Naive B cell (primary cell): ENCODE data around the gene GPR3. TPM values are rescaled to one million over a fixed set of nuclear protein-coding genes. Genes with fewer than 3 reads are reported as not detected.
"Not testable (repeated sequence)": the region's sequence is repeated elsewhere in the genome, so short reads cannot be mapped to it uniquely, and the experiment has no call there.

Source experiments
- ATAC-seq, 2 donors: fragments of 150-1000 bp; cut with Tn5 transposase; 2 replicates each; pipeline ENCODE4 v1.10.0; 2021; ENCODE audit warnings: low read depth in 2 of 2, mild to moderate bottlenecking in 2 of 2, moderate library complexity in 2 of 2
- DNase-seq: peaks from one replicate; pipeline ENCODE4 v3.0.0; 2022
- H3K27ac Mint-ChIP-seq, 6 donors: one replicate each; pipeline ENCODE4 v1.8.0; 2020 to 2022; ENCODE audit warnings: mild to moderate bottlenecking in 6 of 6, mixed read lengths in 6 of 6, moderate library complexity in 5 of 6, inconsistent platforms in 2 of 6
- H3K27me3 Mint-ChIP-seq, 3 donors: one replicate each; pipeline ENCODE4 v1.8.0; 2021 to 2022; ENCODE audit warnings: mixed read lengths in 3 of 3, mild to moderate bottlenecking in 1 of 3
- H3K36me3 Mint-ChIP-seq, 2 donors: one replicate each; pipeline ENCODE4 v1.8.0; 2020 to 2022; ENCODE audit warnings: mixed read lengths in 2 of 2, inconsistent platforms in 1 of 2, mild to moderate bottlenecking in 1 of 2
- H3K4me1 Mint-ChIP-seq, 3 donors: one replicate each; pipeline ENCODE4 v1.8.0; 2020 to 2022; ENCODE audit warnings: mixed read lengths in 3 of 3, inconsistent platforms in 1 of 3, mild to moderate bottlenecking in 1 of 3, moderate library complexity in 1 of 3
- H3K4me3 Mint-ChIP-seq, 8 donors: one replicate each; pipeline ENCODE4 v1.8.0; 2020 to 2022; ENCODE audit warnings: mild to moderate bottlenecking in 8 of 8, mixed read lengths in 8 of 8, moderate library complexity in 8 of 8, inconsistent platforms in 2 of 8
- H3K9me3 Mint-ChIP-seq, 7 donors: one replicate each; pipeline ENCODE4 v1.8.0; 2020 to 2022; ENCODE audit warnings: mixed read lengths in 7 of 7, mild to moderate bottlenecking in 5 of 7, inconsistent platforms in 2 of 7, moderate library complexity in 1 of 7
- polyA plus RNA-seq, 6 donors: library from polyadenylated mRNA; unstranded; fragments of 300-500 nt; fragmentation: Illumina TruSeq; gene quantifications; one replicate each; pipeline ENCODE4 v1.2.3, GENCODE V29; 2021; ENCODE audit warnings: low read depth in 6 of 6

Gene GPR3
- polyA plus RNA-seq, 6 donors from 2014 or later, result 0.12 to 0.64 (median 0.35) TPM; not detected in 2

GRCh38 chr1:27416387-27417111, 24.1 kb downstream of the GPR3 start:
- Mint-ChIP-seq H3K9me3 (no peaks in the 10 kb centered on the region), H3K4me1 (peaks cover 22 to 39% (median 35%) of the 10 kb centered on the region in 3 donors), H3K36me3 (peaks cover 12 to 16% of the 10 kb centered on the region in 2 donors), H3K27me3 (no peaks in the 10 kb centered on the region), H3K27ac (peak overlapping the region; percentile 59 to 89 (median 74)), H3K4me3 (no peak overlapping the region)
- ATAC-seq (peak; percentile 79 to 89), DNase-seq (peak; percentile 56)

- Mint-ChIP-seq H3K4me1 (peaks cover 30 to 48% (median 39%) of the 10 kb centered on the region in 3 donors), H3K9me3 (no peaks in the 10 kb centered on the region), H3K27me3 (no peaks in the 10 kb centered on the region), H3K4me3 (no peak overlapping the region), H3K36me3 (peaks cover 12 to 16% of the 10 kb centered on the region in 2 donors), H3K27ac (peak overlapping the region in 3 of 6 donors; percentile 65 to 85 (median 68))
- no peak for ATAC-seq
- DNase-seq, result no peak
Measured at GRCh38 chr1:27417713-27418112, 25.3 kb downstream of the GPR3 start.

GRCh38 chr1:27418326-27419185, 26.1 kb downstream of the GPR3 start:
- H3K4me1 Mint-ChIP-seq, result peaks cover 31 to 52% (median 39%) of the 10 kb centered on the region in 3 donors

GRCh38 chr1:27423709-27424108, 31.3 kb downstream of the GPR3 start:
- Mint-ChIP-seq H3K36me3 (peaks cover 4 to 7% of the 10 kb centered on the region in 2 donors), H3K9me3 (no peaks in the 10 kb centered on the region), H3K27ac (peak overlapping the region in 2 of 6 donors; percentile 4 to 44), H3K4me1 (peaks cover 39 to 67% (median 57%) of the 10 kb centered on the region in 3 donors), H3K27me3 (no peaks in the 10 kb centered on the region), H3K4me3 (no peak overlapping the region)
- DNase-seq, result no peak
- no peak for ATAC-seq

More at GRCh38 chr1:27418326-27419185, 26.1 kb downstream of the GPR3 start:
- H3K9me3 Mint-ChIP-seq, result no peaks in the 10 kb centered on the region
- H3K27me3 Mint-ChIP-seq, result no peaks in the 10 kb centered on the region
- H3K27ac Mint-ChIP-seq, result peak overlapping the region; percentile 36 to 90 (median 72)
- no peak for DNase-seq
- peak in 1 of 2 donors; percentile 52 for ATAC-seq
- H3K36me3 Mint-ChIP-seq, result peaks cover 12 to 16% of the 10 kb centered on the region in 2 donors
- H3K4me3 Mint-ChIP-seq, result peak overlapping the region in 1 of 8 donors; percentile 23

- Mint-ChIP-seq H3K9me3 (no peaks in the 10 kb centered on the region), H3K27ac (peak overlapping the region; percentile 17 to 98 (median 89)), H3K36me3 (peaks cover 4 to 7% of the 10 kb centered on the region in 2 donors), H3K4me3 (peak overlapping the region; percentile 52 to 86 (median 70)), H3K27me3 (no peaks in the 10 kb centered on the region), H3K4me1 (peaks cover 54 to 82% (median 70%) of the 10 kb centered on the region in 3 donors)
- peak; percentile 38 for DNase-seq
- ATAC-seq, result peak; percentile 86 to 90
Measured at GRCh38 chr1:27427329-27427728, 34.9 kb downstream of the GPR3 start.

- Mint-ChIP-seq H3K4me3 (peak overlapping the region; percentile 57 to 86 (median 76)), H3K9me3 (no peaks in the 10 kb centered on the region), H3K27me3 (no peaks in the 10 kb centered on the region), H3K36me3 (peaks cover 4 to 7% of the 10 kb centered on the region in 2 donors), H3K27ac (peak overlapping the region; percentile 86 to 98 (median 94)), H3K4me1 (peaks cover 54 to 81% (median 65%) of the 10 kb centered on the region in 3 donors)
- no peak for ATAC-seq
- no peak for DNase-seq
Measured at GRCh38 chr1:27427816-27428315, 35.4 kb downstream of the GPR3 start.

- Mint-ChIP-seq H3K27ac (peak overlapping the region; percentile 86 to 98 (median 94)), H3K9me3 (no peaks in the 10 kb centered on the region), H3K4me3 (peak overlapping the region; percentile 57 to 86 (median 76)), H3K27me3 (no peaks in the 10 kb centered on the region), H3K4me1 (peaks cover 59 to 87% (median 68%) of the 10 kb centered on the region in 3 donors), H3K36me3 (peaks cover 4 to 7% of the 10 kb centered on the region in 2 donors)
- DNase-seq (no peak), ATAC-seq (peak in 1 of 2 donors; percentile 20)
Measured at GRCh38 chr1:27428316-27429028, 36.0 kb downstream of the GPR3 start.

GRCh38 chr1:27429029-27429425, 36.6 kb downstream of the GPR3 start:
- DNase-seq, result no peak
- peaks cover 65 to 88% (median 69%) of the 10 kb centered on the region in 3 donors for H3K4me1 Mint-ChIP-seq
- H3K27me3 Mint-ChIP-seq, result no peaks in the 10 kb centered on the region
- H3K9me3 Mint-ChIP-seq, result no peaks in the 10 kb centered on the region
- peaks cover 4 to 7% of the 10 kb centered on the region in 2 donors for H3K36me3 Mint-ChIP-seq
- H3K4me3 Mint-ChIP-seq, result peak overlapping the region; percentile 47 to 86 (median 76)
- ATAC-seq, result no peak
- peak overlapping the region; percentile 58 to 98 (median 94) for H3K27ac Mint-ChIP-seq

GRCh38 chr1:27430903-27431600, 38.6 kb downstream of the GPR3 start:
- Mint-ChIP-seq H3K36me3 (peaks cover 2 to 7% of the 10 kb centered on the region in 2 donors), H3K27me3 (no peaks in the 10 kb centered on the region), H3K4me3 (peak overlapping the region; percentile 18 to 86 (median 65)), H3K27ac (peak overlapping the region; percentile 1 to 92 (median 80)), H3K4me1 (peaks cover 65 to 95% (median 71%) of the 10 kb centered on the region in 3 donors), H3K9me3 (no peaks in the 10 kb centered on the region)
- DNase-seq (no peak), ATAC-seq (peak; percentile 13 to 18)

GRCh38 chr1:27431601-27431940, 39.1 kb downstream of the GPR3 start:
- Mint-ChIP-seq H3K27ac (peak overlapping the region in 5 of 6 donors; percentile 1 to 90 (median 74)), H3K9me3 (no peaks in the 10 kb centered on the region), H3K4me3 (peak overlapping the region in 5 of 8 donors; percentile 40 to 86 (median 67)), H3K36me3 (peaks cover 0 to 7% of the 10 kb centered on the region in 2 donors), H3K4me1 (peaks cover 65 to 95% (median 73%) of the 10 kb centered on the region in 3 donors), H3K27me3 (no peaks in the 10 kb centered on the region)
- no peak for ATAC-seq
- no peak for DNase-seq

GRCh38 chr1:27432725-27433124, 40.3 kb downstream of the GPR3 start:
- H3K27ac Mint-ChIP-seq, result peak overlapping the region in 3 of 6 donors; percentile 12 to 95 (median 89)
- DNase-seq, H3K9me3 Mint-ChIP-seq, H3K36me3 Mint-ChIP-seq, H3K27me3 Mint-ChIP-seq, ATAC-seq: not testable (repeated sequence)
- peak overlapping the region in 4 of 8 donors; percentile 8 to 35 (median 20) for H3K4me3 Mint-ChIP-seq
- H3K4me1 Mint-ChIP-seq, result peaks cover 63 to 95% (median 68%) of the 10 kb centered on the region in 3 donors

- H3K36me3 Mint-ChIP-seq, result peaks cover 0 to under 1% of the 10 kb centered on the region in 2 donors
- peak overlapping the region; percentile 25 to 84 (median 56) for H3K4me3 Mint-ChIP-seq
- peaks cover 63 to 95% (median 68%) of the 10 kb centered on the region in 3 donors for H3K4me1 Mint-ChIP-seq
- peak overlapping the region; percentile 86 to 96 (median 92) for H3K27ac Mint-ChIP-seq
- ATAC-seq (no peak), DNase-seq (no peak)
- H3K9me3 Mint-ChIP-seq, result no peaks in the 10 kb centered on the region
- no peaks in the 10 kb centered on the region for H3K27me3 Mint-ChIP-seq
Measured at GRCh38 chr1:27433706-27434105, 41.3 kb downstream of the GPR3 start.
